Endothelial cell (in vitro differentiated cells): ENCODE data around the gene SEMA6B. TPM values are rescaled to one million over a fixed set of nuclear protein-coding genes. Genes with fewer than 3 reads are reported as not detected.
"Not testable (repeated sequence)": the region's sequence is repeated elsewhere in the genome, so short reads cannot be mapped to it uniquely, and the experiment has no call there.

Source experiments
- DNase-seq: peaks from one replicate; pipeline ENCODE4 v3.0.0; 2021; ENCODE audit warnings: low spot score
- H3K27ac Mint-ChIP-seq: one replicate; pipeline ENCODE4 v1.8.0; 2021; ENCODE audit warnings: mixed read lengths, inconsistent platforms; ENCODE audit not compliant: unreplicated experiment
- H3K27me3 Mint-ChIP-seq: one replicate; pipeline ENCODE4 v1.8.0; 2021; ENCODE audit warnings: mild to moderate bottlenecking, moderate library complexity, mixed read lengths, inconsistent platforms; ENCODE audit not compliant: unreplicated experiment
- H3K36me3 Mint-ChIP-seq: one replicate; pipeline ENCODE4 v1.8.0; 2021; ENCODE audit warnings: mild to moderate bottlenecking, low read depth, mixed read lengths, inconsistent platforms; ENCODE audit not compliant: unreplicated experiment
- H3K4me1 Mint-ChIP-seq: one replicate; pipeline ENCODE4 v1.8.0; 2021; ENCODE audit warnings: mild to moderate bottlenecking, mixed read lengths, inconsistent platforms; ENCODE audit not compliant: unreplicated experiment
- H3K4me3 Mint-ChIP-seq: one replicate; pipeline ENCODE4 v1.8.0; 2021; ENCODE audit warnings: mild to moderate bottlenecking, mixed read lengths, inconsistent platforms; ENCODE audit not compliant: unreplicated experiment
- H3K9me3 Mint-ChIP-seq: one replicate; pipeline ENCODE4 v1.8.0; 2021; ENCODE audit warnings: mixed read lengths, inconsistent platforms; ENCODE audit not compliant: unreplicated experiment
- total RNA-seq: library from RNA; stranded (reverse); fragmentation: NEBNext Ultra II Directional; extraction: Animal tissue kit (Norgen Biotek cat#: 25700); gene quantifications from one replicate; pipeline ENCODE4 v1.2.1, GENCODE V29; 2021; ENCODE audit not compliant: unreplicated experiment
- TF ChIP-seq, protein P1 (sequence below): fragments of 200-600 bp; sonication (generic); IDR thresholded peaks from one replicate; pipeline ENCODE4 v1.5.0; 2021; ENCODE audit warnings: antibody characterized with exemption; ENCODE audit not compliant: unreplicated experiment

SEMA6B gene
- total RNA-seq, 1 donor from 2014 or later, result 43.7 TPM

DNA sequence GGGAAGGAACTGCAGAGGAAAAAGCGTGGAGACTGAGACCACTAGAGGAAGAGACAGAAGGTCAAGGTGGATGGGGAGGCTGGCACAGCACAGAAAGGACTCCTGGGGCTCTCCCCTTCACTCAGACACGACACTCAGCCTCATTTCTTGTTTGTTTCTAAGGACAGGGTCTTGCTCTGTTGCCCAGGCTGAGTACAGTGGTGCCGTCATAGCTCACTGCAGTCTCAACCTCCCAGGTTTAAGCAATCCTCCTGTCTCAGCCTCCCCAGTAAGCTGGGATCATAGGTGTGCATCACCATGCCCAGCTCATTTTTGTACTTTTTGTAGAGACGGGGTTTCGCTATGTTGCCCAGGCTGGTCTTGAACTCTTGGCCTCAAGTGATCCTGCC, 11.4 kb upstream of the SEMA6B start:
- peaks cover 10% of the 10 kb centered on the region for H3K4me1 Mint-ChIP-seq
- H3K4me3 Mint-ChIP-seq, result no peak overlapping the region
- H3K9me3 Mint-ChIP-seq, result no peaks in the 10 kb centered on the region
- no peak for DNase-seq
- H3K27ac Mint-ChIP-seq, result no peak overlapping the region
- no peaks in the 10 kb centered on the region for H3K36me3 Mint-ChIP-seq
- TF ChIP-seq, protein P1, sequence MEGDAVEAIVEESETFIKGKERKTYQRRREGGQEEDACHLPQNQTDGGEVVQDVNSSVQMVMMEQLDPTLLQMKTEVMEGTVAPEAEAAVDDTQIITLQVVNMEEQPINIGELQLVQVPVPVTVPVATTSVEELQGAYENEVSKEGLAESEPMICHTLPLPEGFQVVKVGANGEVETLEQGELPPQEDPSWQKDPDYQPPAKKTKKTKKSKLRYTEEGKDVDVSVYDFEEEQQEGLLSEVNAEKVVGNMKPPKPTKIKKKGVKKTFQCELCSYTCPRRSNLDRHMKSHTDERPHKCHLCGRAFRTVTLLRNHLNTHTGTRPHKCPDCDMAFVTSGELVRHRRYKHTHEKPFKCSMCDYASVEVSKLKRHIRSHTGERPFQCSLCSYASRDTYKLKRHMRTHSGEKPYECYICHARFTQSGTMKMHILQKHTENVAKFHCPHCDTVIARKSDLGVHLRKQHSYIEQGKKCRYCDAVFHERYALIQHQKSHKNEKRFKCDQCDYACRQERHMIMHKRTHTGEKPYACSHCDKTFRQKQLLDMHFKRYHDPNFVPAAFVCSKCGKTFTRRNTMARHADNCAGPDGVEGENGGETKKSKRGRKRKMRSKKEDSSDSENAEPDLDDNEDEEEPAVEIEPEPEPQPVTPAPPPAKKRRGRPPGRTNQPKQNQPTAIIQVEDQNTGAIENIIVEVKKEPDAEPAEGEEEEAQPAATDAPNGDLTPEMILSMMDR, result no peak
- H3K27me3 Mint-ChIP-seq, result peaks cover 1% of the 10 kb centered on the region

DNA sequence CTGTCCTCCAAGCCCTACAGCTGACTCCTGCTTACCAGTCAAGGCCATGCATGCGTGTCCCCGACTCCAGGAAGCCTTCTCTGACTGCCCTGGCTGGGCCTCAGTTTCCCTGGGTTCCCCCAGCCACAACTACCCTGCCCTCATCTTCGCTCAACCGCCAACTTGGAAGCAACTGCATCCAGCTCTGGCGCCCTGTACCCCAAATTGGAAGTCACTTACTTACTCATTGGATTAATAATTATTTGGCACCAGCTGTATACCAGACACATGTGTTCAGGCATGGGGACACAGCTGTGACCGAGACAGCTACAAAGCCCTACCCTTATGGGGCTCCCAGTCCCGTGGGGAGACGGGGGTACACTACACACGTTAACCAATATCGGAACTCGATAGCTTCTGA, 10.9 kb upstream of the SEMA6B start:
- TF ChIP-seq, protein P1, result no peak
- Mint-ChIP-seq H3K27ac (no peak overlapping the region), H3K36me3 (no peaks in the 10 kb centered on the region), H3K27me3 (peaks cover 1% of the 10 kb centered on the region), H3K4me3 (peak overlapping the region; percentile 40), H3K9me3 (no peaks in the 10 kb centered on the region), H3K4me1 (peaks cover 5% of the 10 kb centered on the region)
- no peak for DNase-seq

DNA sequence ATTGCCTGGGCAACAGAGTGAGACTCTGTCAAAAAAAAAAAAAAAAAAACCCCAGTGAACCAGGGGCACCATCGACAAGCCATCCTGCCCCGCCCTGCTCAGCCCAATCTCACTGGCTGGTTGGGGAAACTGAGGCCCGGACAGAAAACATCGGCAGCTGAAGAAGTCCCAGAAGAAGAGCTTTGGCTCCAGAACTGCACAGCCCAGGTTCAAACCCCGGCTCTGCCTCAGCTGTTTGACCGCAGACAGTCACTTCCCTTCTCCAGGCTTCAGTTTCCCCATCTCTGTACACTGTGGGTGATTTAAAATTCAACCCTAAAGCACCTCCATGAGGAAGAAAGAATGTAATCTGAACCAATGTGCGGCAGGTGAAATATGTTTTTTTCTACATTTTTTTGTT, 9.4 kb upstream of the SEMA6B start:
- Mint-ChIP-seq H3K27ac (no peak overlapping the region), H3K9me3 (no peaks in the 10 kb centered on the region), H3K27me3 (peaks cover 1% of the 10 kb centered on the region), H3K4me1 (no peaks in the 10 kb centered on the region), H3K36me3 (no peaks in the 10 kb centered on the region), H3K4me3 (no peak overlapping the region)
- TF ChIP-seq, protein P1, result no peak
- DNase-seq, result no peak

DNA sequence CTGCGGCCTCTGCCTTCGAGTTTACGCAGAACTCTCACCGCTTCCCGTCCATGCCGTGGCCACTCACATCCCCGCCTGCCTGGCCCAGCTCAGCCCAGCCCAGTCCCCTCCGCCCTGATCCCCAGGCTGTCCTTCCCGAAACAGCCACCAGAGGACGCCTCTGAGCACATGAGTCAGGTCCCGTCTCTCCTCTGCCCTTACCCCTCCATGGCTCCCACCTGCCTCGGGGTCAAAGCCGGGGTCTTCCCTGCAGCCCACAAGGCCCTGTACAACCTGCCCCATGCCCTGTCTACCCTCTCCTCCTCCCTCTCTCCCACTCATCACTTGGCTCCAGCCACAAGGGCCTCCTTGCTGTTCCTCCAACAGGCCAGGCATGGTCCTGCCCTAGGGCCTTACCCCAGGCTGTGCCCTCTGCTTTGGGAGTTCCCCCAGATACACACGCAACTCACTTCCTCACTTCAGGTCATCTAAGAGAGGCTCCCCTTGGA, 8.1 kb upstream of the SEMA6B start:
- TF ChIP-seq, protein P1, result peak; percentile 83
- Mint-ChIP-seq H3K4me3 (no peak overlapping the region), H3K9me3 (no peaks in the 10 kb centered on the region), H3K36me3 (no peaks in the 10 kb centered on the region), H3K27ac (no peak overlapping the region), H3K4me1 (no peaks in the 10 kb centered on the region), H3K27me3 (peaks cover 1% of the 10 kb centered on the region)
- peak; percentile 90 for DNase-seq

DNA sequence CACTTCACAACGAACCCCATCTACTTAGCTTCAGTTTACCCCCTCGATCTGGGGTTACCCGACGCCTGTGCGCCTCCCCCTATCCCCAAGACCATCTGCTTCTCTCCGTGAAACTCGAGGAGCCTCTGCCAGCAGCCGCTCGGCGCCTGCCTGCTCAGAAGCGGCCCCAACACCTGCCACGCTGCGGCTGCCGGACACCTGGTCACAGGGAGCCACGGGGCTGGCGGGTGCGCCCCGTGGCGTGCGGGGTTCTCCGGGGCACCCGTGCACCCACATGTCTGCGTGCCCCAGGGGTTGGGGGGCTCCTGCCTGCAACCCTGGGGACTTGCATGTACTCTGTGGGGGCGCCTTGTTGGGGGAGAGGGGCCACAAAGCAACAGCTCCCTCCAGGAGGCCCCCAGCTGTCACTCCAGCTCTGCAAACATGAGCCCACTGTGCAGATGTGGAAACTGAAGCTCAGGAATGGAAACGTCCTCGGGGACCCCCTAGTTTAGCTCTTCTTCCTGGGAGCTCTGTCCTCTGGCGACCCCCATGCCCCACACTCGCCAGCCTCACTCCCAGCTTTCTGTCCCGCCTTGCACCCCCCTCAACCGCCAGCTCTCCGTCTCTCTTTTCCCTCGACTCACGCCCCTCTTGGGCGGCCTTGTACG, 7.0 kb upstream of the SEMA6B start:
- Mint-ChIP-seq H3K36me3 (no peaks in the 10 kb centered on the region), H3K4me1 (no peaks in the 10 kb centered on the region), H3K27me3 (peaks cover 1% of the 10 kb centered on the region), H3K27ac (no peak overlapping the region), H3K9me3 (no peaks in the 10 kb centered on the region), H3K4me3 (no peak overlapping the region)
- DNase-seq, result no peak
- TF ChIP-seq, protein P1, result no peak

DNA sequence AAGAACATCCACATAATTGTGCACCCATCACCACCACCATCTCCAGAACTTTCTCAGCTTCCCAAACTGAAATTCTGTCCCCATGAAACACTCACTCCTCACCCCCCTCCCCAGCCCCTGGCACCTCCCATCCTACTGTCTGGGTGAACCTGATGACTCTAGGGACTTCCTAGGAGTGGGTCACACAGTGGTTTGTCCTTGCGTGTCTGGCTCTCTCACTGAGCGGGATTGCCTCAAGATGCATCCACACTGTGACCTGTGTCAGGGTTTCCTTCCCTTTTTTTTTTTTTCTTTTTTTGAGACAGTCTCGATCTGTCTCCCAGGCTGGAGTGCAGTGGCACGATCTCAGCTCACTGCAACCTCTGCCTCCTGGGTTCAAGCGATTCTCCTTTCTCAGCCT, 4.1 kb upstream of the SEMA6B start:
- not testable (repeated sequence) for DNase-seq, H3K9me3 Mint-ChIP-seq, H3K4me3 Mint-ChIP-seq, H3K27ac Mint-ChIP-seq, H3K36me3 Mint-ChIP-seq, H3K27me3 Mint-ChIP-seq
- peaks cover 10% of the 10 kb centered on the region for H3K4me1 Mint-ChIP-seq

DNA sequence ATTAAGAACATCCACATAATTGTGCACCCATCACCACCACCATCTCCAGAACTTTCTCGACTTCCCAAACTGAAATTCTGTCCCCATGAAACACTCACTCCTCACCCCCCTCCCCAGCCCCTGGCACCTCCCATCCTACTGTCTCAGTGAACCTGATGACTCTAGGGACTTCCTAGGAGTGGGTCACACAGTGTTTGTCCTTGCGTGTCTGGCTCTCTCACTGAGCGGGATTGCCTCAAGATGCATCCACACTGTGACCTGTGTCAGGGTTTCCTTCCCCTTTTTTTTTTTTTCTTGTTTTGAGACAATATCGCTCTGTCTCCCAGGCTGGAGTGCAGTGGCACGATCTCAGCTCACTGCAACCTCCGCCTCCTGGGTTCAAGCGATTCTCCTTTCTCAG, 2.6 kb upstream of the SEMA6B start:
- not testable (repeated sequence) for H3K27ac Mint-ChIP-seq, H3K36me3 Mint-ChIP-seq, H3K4me3 Mint-ChIP-seq, H3K27me3 Mint-ChIP-seq, H3K9me3 Mint-ChIP-seq, DNase-seq
- H3K4me1 Mint-ChIP-seq, result peaks cover 13% of the 10 kb centered on the region
